RWPE1 (cell line): ENCODE data around the gene AP1S3.
"Not testable (repeated sequence)": the region's sequence is repeated elsewhere in the genome, so short reads cannot be mapped to it uniquely, and the experiment has no call there.

Source experiments
- CTCF ChIA-PET: fragments of 350-600 bp; sonication (Branson Sonifier 250); formaldehyde crosslinking; extraction: SDS; loops from one replicate; lab custom pipeline; 2021; lab: Yijun Ruan, JAX
- POLR2A ChIA-PET: fragments of 400-600 bp; formaldehyde crosslinking; extraction: SDS; loops from one replicate; lab custom pipeline; 2020; ENCODE audit warnings: antibody characterized with exemption; ENCODE audit not compliant: low non-redundant PET; lab: Yijun Ruan, JAX
- DNase-seq: peaks from one replicate; pipeline ENCODE4 v3.0.0; 2012; ENCODE audit warnings: low spot score
- H3K27ac ChIP-seq: fragments of 450-650 bp; 2 replicates; pipeline ENCODE4 v1.5.1; 2017
- CTCF ChIP-seq: fragments of 450-650 bp; conservative IDR thresholded peaks from 2 replicates; pipeline ENCODE4 v1.5.1; 2017; ENCODE audit warnings: low read depth, mild to moderate bottlenecking

Gene AP1S3

GRCh38 chr2:223815186-223815883, 22.0 kb downstream of the AP1S3 start:
- POLR2A ChIA-PET, result no interaction called here
- no peak for TF ChIP-seq CTCF
- DNase-seq, result peak; percentile 90
- H3K27ac ChIP-seq, result peak overlapping the region; percentile 89
- CTCF ChIA-PET, result no interaction called here

GRCh38 chr2:223814764-223815163, 22.6 kb downstream of the AP1S3 start:
- peak overlapping the region; percentile 86 for H3K27ac ChIP-seq
- CTCF ChIA-PET, DNase-seq, POLR2A ChIA-PET: not testable (repeated sequence)

GRCh38 chr2:223813329-223813728, 24.1 kb downstream of the AP1S3 start:
- CTCF ChIA-PET, result no interaction called here
- no peak overlapping the region for H3K27ac ChIP-seq
- no peak for DNase-seq
- no peak for TF ChIP-seq CTCF
- POLR2A ChIA-PET, result no interaction called here

GRCh38 chr2:223811757-223812156, 25.6 kb downstream of the AP1S3 start:
- CTCF ChIA-PET, result interaction anchor here (0.6 to 0.8 kb wide), 2 partner anchors 11 to 16 kb away, joined by 3 to 4 read pairs; no protein-coding TSS in a partner anchor
- POLR2A ChIA-PET, result no interaction called here

GRCh38 chr2:223805008-223805407, 32.4 kb downstream of the AP1S3 start:
- CTCF ChIA-PET, result no interaction called here
- no peak for DNase-seq
- no peak for TF ChIP-seq CTCF
- H3K27ac ChIP-seq, result peak overlapping the region; percentile 37; the same call in 1 of the 2 replicates
- POLR2A ChIA-PET, result no interaction called here

More at GRCh38 chr2:223811757-223812156, 25.6 kb downstream of the AP1S3 start:
- no peak for DNase-seq
- no peak overlapping the region for H3K27ac ChIP-seq
- TF ChIP-seq CTCF, result no peak

GRCh38 chr2:223801736-223802135, 35.6 kb downstream of the AP1S3 start:
- ChIA-PET CTCF (no interaction called here), POLR2A (no interaction called here)
- no peak for DNase-seq
- H3K27ac ChIP-seq, result no peak overlapping the region
- no peak for TF ChIP-seq CTCF

- DNase-seq, result no peak
- POLR2A ChIA-PET, result no interaction called here
- no peak overlapping the region for H3K27ac ChIP-seq
- no peak for TF ChIP-seq CTCF
- CTCF ChIA-PET, result interaction anchor here (1.4 kb wide), 1 partner anchor 10 kb away, joined by 3 read pairs; no protein-coding TSS in a partner anchor
Observed at GRCh38 chr2:223800908-223801307, 36.5 kb downstream of the AP1S3 start.
